GM12878 (cell line): ENCODE measurements around the gene FUT7. TPM values are rescaled to one million over a fixed set of nuclear protein-coding genes. Genes with fewer than 3 reads are reported as not detected.

Experiments used
- ATAC-seq: fragments of 200-7000 bp; cut with Tn5 transposase; 3 replicates; pipeline ENCODE4 v1.9.1; 2020; ENCODE audit warnings: mild to moderate bottlenecking, moderate library complexity
- BruUV-seq: library from RNA; stranded (reverse); fragments of 400-500 nt; replicated peaks from 2 replicates; lab custom pipeline; 2021; lab: Mats Ljungman, UMichigan
- CTCF ChIA-PET: fragments of 300-600 bp; sonication (Branson Sonifier 250); formaldehyde crosslinking; extraction: SDS; loops from one replicate; lab custom pipeline; 2021; ENCODE audit warnings: inconsistent platforms; lab: Yijun Ruan, JAX
- POLR2A ChIA-PET: fragments of 350-600 bp; formaldehyde crosslinking; extraction: SDS; loops from one replicate; lab custom pipeline; 2021; ENCODE audit warnings: inconsistent platforms; lab: Charles Lee
- RAD21 ChIA-PET: fragments of 300-600 bp; sonication (Branson Sonifier 250); formaldehyde crosslinking; loops from one replicate; lab custom pipeline; 2023; ENCODE audit warnings: antibody characterized with exemption; ENCODE audit not compliant: unreplicated experiment; lab: Charles Lee
- SMC1A ChIA-PET: fragments of 300-600 bp; sonication (Branson Sonifier 250); formaldehyde crosslinking; loops from one replicate; lab custom pipeline; 2023; ENCODE audit not compliant: unreplicated experiment, uncharacterized antibody; lab: Charles Lee
- DNase-seq: peaks from one replicate; pipeline ENCODE4 v3.0.0-alpha.2; 2011; ENCODE audit warnings: low read depth, low spot score
- FAIRE-seq: peaks from 3 replicates; lab custom pipeline; 2011; peaks lifted over from hg19 to GRCh38; lab: Jason Lieb, UNC
- H2AFZ ChIP-seq: 2 replicates; pipeline ENCODE4 v1.6.0; 2011; ENCODE audit warnings: low read depth, low read length, control low read depth; ENCODE audit not compliant: control insufficient read depth
- H3K27ac ChIP-seq: 2 replicates; pipeline ENCODE4 v1.5.1; 2011; ENCODE audit warnings: control low read depth; ENCODE audit not compliant: control insufficient read depth, insufficient read depth
- H3K27me3 ChIP-seq, 2 experiments: replicated peaks in 1 of 2; 2 replicates each; pipeline versions ENCODE4 v1.6.0 to v1.6.1; 2011; ENCODE audit warnings: low read length in 1 of 2; ENCODE audit not compliant: control insufficient read depth in 2 of 2, insufficient read depth in 2 of 2
- H3K36me3 ChIP-seq, 2 experiments: 2 replicates each; pipeline ENCODE4 v1.5.1; 2011; ENCODE audit warnings: low read length in 1 of 2; ENCODE audit not compliant: control insufficient read depth in 2 of 2, insufficient read depth in 2 of 2
- H3K4me1 ChIP-seq: 2 replicates; pipeline ENCODE4 v1.6.1; 2011; ENCODE audit warnings: mild to moderate bottlenecking, low read length, moderate library complexity, mixed read lengths; ENCODE audit not compliant: control insufficient read depth, insufficient read depth
- H3K4me2 ChIP-seq: 2 replicates; pipeline ENCODE4 v1.6.0; 2011; ENCODE audit warnings: control low read depth; ENCODE audit not compliant: control insufficient read depth, insufficient read depth
- H3K4me3 ChIP-seq: fragments of 200-600 bp; sonication (generic); 2 replicates; pipeline ENCODE4 v1.5.1; 2016
- H3K79me2 ChIP-seq: 2 replicates; pipeline ENCODE4 v1.6.0; 2011; ENCODE audit warnings: low read length; ENCODE audit not compliant: control insufficient read depth, insufficient read depth
- H3K9ac ChIP-seq: 2 replicates; pipeline ENCODE4 v1.8.0; 2011; ENCODE audit warnings: low read length, control low read depth, mixed read lengths; ENCODE audit not compliant: control insufficient read depth, insufficient read depth
- H3K9me3 ChIP-seq: replicated peaks from 3 replicates; pipeline ENCODE4 v1.5.1; 2011; ENCODE audit warnings: mild to moderate bottlenecking, low read length; ENCODE audit not compliant: control insufficient read depth, insufficient read depth
- H4K20me1 ChIP-seq: 2 replicates; pipeline ENCODE4 v1.6.0; 2011; ENCODE audit not compliant: control insufficient read depth, insufficient read depth
- BHLHE40 ChIP-seq, 2 experiments: fragments of 450-650 bp in 1 of 2; IDR thresholded peaks; 2 replicates each; pipeline ENCODE4 v1.6.1; 2011 to 2017; ENCODE audit warnings: low read depth in 2 of 2, borderline replicate concordance in 1 of 2, improper control_type of control experiment in 1 of 2, low read length in 1 of 2, mild to moderate bottlenecking in 1 of 2
- EZH2 ChIP-seq: IDR thresholded peaks from 2 replicates; pipeline ENCODE4 v1.6.1; 2012; ENCODE audit warnings: low read depth, mild to moderate bottlenecking, control low read depth, inconsistent platforms, low read length, borderline replicate concordance; ENCODE audit not compliant: control insufficient read depth
- PAX5 ChIP-seq: IDR thresholded peaks from 2 replicates; pipeline ENCODE4 v1.6.1; 2011; ENCODE audit warnings: low read depth, low read length, borderline replicate concordance
- RAD21 ChIP-seq: IDR thresholded peaks from 2 replicates; pipeline ENCODE4 v1.6.1; 2011; ENCODE audit warnings: mild to moderate bottlenecking, low read depth, low read length, moderate library complexity; ENCODE audit not compliant: insufficient read depth
- RBBP5 ChIP-seq: fragments of 200-600 bp; sonication (generic); conservative IDR thresholded peaks from 2 replicates; pipeline ENCODE4 v1.6.1; 2016
- RCOR1 ChIP-seq: conservative IDR thresholded peaks from 2 replicates; pipeline ENCODE4 v1.6.1; 2012; ENCODE audit warnings: low read depth, low read length, improper control_type of control experiment
- SMAD1 ChIP-seq: fragments of 450-650 bp; IDR thresholded peaks from 2 replicates; pipeline ENCODE4 v1.6.1; 2018; ENCODE audit warnings: mild to moderate bottlenecking, low read depth; ENCODE audit not compliant: partially characterized antibody
- SMC3 ChIP-seq: IDR thresholded peaks from 2 replicates; pipeline ENCODE4 v1.6.1; 2011; ENCODE audit warnings: low read length, improper control_type of control experiment, borderline replicate concordance
- TARDBP ChIP-seq: IDR thresholded peaks from 2 replicates; pipeline ENCODE4 v1.6.1; 2016; ENCODE audit warnings: borderline replicate concordance
- TCF12 ChIP-seq: IDR thresholded peaks from 2 replicates; pipeline ENCODE4 v1.6.1; 2011; ENCODE audit warnings: low read depth, mild to moderate bottlenecking, low read length
- YBX1 ChIP-seq: fragments of 450-650 bp; IDR thresholded peaks from 2 replicates; pipeline ENCODE4 v1.6.1; 2016; ENCODE audit warnings: antibody characterized with exemption
- YY1 ChIP-seq: IDR thresholded peaks from 2 replicates; pipeline ENCODE4 v1.6.1; 2011; ENCODE audit warnings: low read depth, mild to moderate bottlenecking, low read length
- WGBS: methylation state at CpG from one replicate; pipeline ENCODE4 v1.1.6; 2016; ENCODE audit warnings: low lambda C conversion rate; ENCODE audit not compliant: insufficient replicate concordance, insufficient coverage; ENCODE audit errors: missing lambda C conversion rate; 5-methylcytosine and 5-hydroxymethylcytosine counted together
- in situ Hi-C: fragments of 300-500 bp; cut with MboI; formaldehyde crosslinking; loops from 9 replicates; pipeline ENCODE4 v1.14.3; 2018; ENCODE audit warnings: mixed read lengths
- intact Hi-C: fragments of 100-400 bp; cut with micrococcal nuclease; formaldehyde crosslinking; loops from one replicate; pipeline ENCODE4 v1.14.2; 2022; ENCODE audit not compliant: unreplicated experiment
- polyA plus RNA-seq, 11 experiments: library from polyadenylated mRNA; depleted of rRNA in 4 of 11; unstranded in 6 of 11; stranded (reverse) in 5 of 11; fragments of >200 nt; fragmentation: Nextera tagmentation in 4 of 11; fragmentation: Illumina TruSeq in 1 of 11; extraction: Ambion mirVana in 4 of 11; extraction: Trizol in 1 of 11; gene quantifications; 1 replicate in 1 of 11; 2 replicates in 10 of 11; pipeline versions ENCODE4 v1.2.1 to v1.2.3, GENCODE V29; 2011 to 2016; ENCODE audit warnings: inconsistent platforms in 2 of 11, missing spikeins in 2 of 11, low read depth in 1 of 11
- total RNA-seq, 4 experiments: library from RNA; depleted of rRNA in 3 of 4; stranded (reverse); fragments of >200 nt in 3 of 4; fragmentation: Illumina TruSeq in 1 of 4; extraction: Trizol in 1 of 4; gene quantifications; 2 replicates each; pipeline versions ENCODE4 v1.2.1 to v1.2.3, GENCODE V29; 2013 to 2021
- TF ChIP-seq, protein P1 (sequence below): fragments of 450-650 bp; IDR thresholded peaks from 2 replicates; pipeline ENCODE4 v1.6.1; 2017; ENCODE audit warnings: antibody characterized with exemption, mild to moderate bottlenecking, moderate library complexity
- TF ChIP-seq, protein P2 (sequence below): IDR thresholded peaks from 2 replicates; pipeline ENCODE4 v1.6.1; 2012; ENCODE audit warnings: mild to moderate bottlenecking, low read depth, low read length
- TF ChIP-seq, protein P3 (sequence below): IDR thresholded peaks from 2 replicates; pipeline ENCODE4 v1.6.1; 2012; ENCODE audit warnings: low read depth, low read length, improper control_type of control experiment

The FUT7 gene
- total and polyA plus RNA-seq, 10 of the 15 experiments (the other 5 are each of a cell fraction or from before 2014, with no cell fraction given): 0.04 to 0.62 (median 0.20) TPM; not detected in 2

DNA sequence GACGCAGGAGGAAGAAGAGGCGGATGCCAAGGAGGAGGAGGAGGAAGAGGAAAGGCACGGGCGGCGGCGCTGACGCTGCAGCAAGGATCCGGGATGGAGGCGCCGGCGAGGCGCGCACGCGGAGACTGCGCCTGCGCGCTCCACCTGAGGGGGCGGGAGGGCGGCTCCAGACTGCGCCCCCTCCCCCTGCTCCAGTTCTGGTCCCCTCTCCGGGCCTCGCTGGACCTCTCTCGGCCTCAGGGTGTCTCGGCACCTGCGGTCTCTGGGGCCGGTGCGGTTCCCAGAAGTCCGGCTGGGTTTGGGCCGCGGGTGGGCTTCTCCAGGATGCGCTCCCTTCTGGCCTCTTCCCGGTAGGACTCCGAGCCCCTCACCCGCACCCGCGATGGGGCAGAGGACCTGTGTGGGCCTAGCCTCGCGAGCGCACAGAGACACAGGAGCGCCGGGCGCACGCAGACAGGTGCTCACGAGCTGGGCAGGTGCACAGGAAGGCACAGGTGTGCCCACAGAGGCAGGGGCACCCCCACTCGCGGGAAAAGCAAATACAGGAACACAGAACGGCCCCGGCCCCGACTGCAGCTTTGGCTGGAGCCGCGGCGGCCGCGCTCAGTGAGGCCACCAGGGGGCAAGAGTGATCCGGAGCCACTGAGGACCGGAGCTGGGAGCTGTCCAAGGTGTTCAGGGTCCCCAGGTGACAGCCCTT lies 14.3 kb upstream of the FUT7 start, which contains the start of gene NPDC1:
Gene NPDC1, minus strand, starts transcription at position 90 of the 700 bp plus-strand sequence. CDS start 188 bp downstream, outside the sequence.
- Histone ChIP-seq H2AFZ (no peak within 1 kb of the TSS), H3K4me3 (no peak within 1 kb of the TSS), H3K4me1 (no peaks in the 10 kb centered on the region), H3K36me3 (no peaks in the 10 kb centered on the region), H3K9ac (no peak within 1 kb of the TSS), H3K4me2 (peak within 1 kb of the TSS; percentile 33; the same call in 1 of the 2 replicates), H3K9me3 (no peaks in the 10 kb centered on the region), H4K20me1 (no peaks in the 10 kb centered on the region), H3K27ac (no peak within 1 kb of the TSS), H3K79me2 (no peaks in the 10 kb centered on the region), H3K27me3 (peaks cover 12 to 18% of the 10 kb centered on the region in 2 experiments; a peak in 3 of 4 replicates)
- no TSS peak for BruUV-seq
- no peak for DNase-seq
- ATAC-seq: peak; percentile 90
- intact Hi-C loops: loop anchor here (10.0 kb wide), 1 partner anchor 179 kb away; the partner anchor contains the start of genes CYSRT1, RNF208 and RNF224
- ChIA-PET RAD21 (interaction anchor here (0.6 to 1.7 kb wide), 15 partner anchors 11 to 395 kb away, joined by 3 to 25 read pairs (median 5); partner anchors contain the start of genes RNF224, SAPCD2, TMEM141 and UAP1L1), SMC1A (interaction anchor here (0.6 to 1.7 kb wide), 5 partner anchors 11 to 181 kb away, joined by 3 to 9 read pairs (median 5); no protein-coding TSS in a partner anchor), POLR2A (interaction anchor here (0.6 kb wide), 1 partner anchor 264 kb away, joined by 3 read pairs; no protein-coding TSS in a partner anchor), CTCF (interaction anchor here (0.6 to 4.7 kb wide), 33 partner anchors 8 to 330 kb away, joined by 3 to 81 read pairs (median 4); partner anchors contain the start of genes FUT7, RNF224 and SAPCD2)
- in situ Hi-C loops: no loop called here
- peak; percentile 89 for FAIRE-seq
- 6% methylated on average over 42 of the region's 57 CpGs for WGBS
- TF ChIP-seq, protein P1, sequence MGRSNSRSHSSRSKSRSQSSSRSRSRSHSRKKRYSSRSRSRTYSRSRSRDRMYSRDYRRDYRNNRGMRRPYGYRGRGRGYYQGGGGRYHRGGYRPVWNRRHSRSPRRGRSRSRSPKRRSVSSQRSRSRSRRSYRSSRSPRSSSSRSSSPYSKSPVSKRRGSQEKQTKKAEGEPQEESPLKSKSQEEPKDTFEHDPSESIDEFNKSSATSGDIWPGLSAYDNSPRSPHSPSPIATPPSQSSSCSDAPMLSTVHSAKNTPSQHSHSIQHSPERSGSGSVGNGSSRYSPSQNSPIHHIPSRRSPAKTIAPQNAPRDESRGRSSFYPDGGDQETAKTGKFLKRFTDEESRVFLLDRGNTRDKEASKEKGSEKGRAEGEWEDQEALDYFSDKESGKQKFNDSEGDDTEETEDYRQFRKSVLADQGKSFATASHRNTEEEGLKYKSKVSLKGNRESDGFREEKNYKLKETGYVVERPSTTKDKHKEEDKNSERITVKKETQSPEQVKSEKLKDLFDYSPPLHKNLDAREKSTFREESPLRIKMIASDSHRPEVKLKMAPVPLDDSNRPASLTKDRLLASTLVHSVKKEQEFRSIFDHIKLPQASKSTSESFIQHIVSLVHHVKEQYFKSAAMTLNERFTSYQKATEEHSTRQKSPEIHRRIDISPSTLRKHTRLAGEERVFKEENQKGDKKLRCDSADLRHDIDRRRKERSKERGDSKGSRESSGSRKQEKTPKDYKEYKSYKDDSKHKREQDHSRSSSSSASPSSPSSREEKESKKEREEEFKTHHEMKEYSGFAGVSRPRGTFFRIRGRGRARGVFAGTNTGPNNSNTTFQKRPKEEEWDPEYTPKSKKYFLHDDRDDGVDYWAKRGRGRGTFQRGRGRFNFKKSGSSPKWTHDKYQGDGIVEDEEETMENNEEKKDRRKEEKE: no peak
- TF ChIP-seq EZH2: peak; percentile 68; the same call in 1 of the 2 replicates
- TF ChIP-seq, protein P2, sequence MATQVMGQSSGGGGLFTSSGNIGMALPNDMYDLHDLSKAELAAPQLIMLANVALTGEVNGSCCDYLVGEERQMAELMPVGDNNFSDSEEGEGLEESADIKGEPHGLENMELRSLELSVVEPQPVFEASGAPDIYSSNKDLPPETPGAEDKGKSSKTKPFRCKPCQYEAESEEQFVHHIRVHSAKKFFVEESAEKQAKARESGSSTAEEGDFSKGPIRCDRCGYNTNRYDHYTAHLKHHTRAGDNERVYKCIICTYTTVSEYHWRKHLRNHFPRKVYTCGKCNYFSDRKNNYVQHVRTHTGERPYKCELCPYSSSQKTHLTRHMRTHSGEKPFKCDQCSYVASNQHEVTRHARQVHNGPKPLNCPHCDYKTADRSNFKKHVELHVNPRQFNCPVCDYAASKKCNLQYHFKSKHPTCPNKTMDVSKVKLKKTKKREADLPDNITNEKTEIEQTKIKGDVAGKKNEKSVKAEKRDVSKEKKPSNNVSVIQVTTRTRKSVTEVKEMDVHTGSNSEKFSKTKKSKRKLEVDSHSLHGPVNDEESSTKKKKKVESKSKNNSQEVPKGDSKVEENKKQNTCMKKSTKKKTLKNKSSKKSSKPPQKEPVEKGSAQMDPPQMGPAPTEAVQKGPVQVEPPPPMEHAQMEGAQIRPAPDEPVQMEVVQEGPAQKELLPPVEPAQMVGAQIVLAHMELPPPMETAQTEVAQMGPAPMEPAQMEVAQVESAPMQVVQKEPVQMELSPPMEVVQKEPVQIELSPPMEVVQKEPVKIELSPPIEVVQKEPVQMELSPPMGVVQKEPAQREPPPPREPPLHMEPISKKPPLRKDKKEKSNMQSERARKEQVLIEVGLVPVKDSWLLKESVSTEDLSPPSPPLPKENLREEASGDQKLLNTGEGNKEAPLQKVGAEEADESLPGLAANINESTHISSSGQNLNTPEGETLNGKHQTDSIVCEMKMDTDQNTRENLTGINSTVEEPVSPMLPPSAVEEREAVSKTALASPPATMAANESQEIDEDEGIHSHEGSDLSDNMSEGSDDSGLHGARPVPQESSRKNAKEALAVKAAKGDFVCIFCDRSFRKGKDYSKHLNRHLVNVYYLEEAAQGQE: peak; percentile 98
- 0 out of 2 replicates have a peak, but pooled peaks have one; percentile 75 for TF ChIP-seq RCOR1
- peak; percentile 66; the same call in 1 of the 2 replicates for TF ChIP-seq YY1
- peak; percentile 75 for TF ChIP-seq SMC3
- TF ChIP-seq, protein P3, sequence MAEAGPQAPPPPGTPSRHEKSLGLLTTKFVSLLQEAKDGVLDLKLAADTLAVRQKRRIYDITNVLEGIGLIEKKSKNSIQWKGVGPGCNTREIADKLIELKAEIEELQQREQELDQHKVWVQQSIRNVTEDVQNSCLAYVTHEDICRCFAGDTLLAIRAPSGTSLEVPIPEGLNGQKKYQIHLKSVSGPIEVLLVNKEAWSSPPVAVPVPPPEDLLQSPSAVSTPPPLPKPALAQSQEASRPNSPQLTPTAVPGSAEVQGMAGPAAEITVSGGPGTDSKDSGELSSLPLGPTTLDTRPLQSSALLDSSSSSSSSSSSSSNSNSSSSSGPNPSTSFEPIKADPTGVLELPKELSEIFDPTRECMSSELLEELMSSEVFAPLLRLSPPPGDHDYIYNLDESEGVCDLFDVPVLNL: no peak
- TF ChIP-seq TARDBP: no peak
- peak; percentile 63 for TF ChIP-seq RAD21
- peak; percentile 37; the same call in 1 of the 2 replicates for TF ChIP-seq PAX5
- peak in 1 of 2 experiments; percentile 12; a peak in 1 of 4 replicates for TF ChIP-seq BHLHE40 (IDR thresholded peaks at IDR 0.05; ENCODE audit: borderline replicate concordance in 1 of 2, low read depth in 2 of 2, low read length in 1 of 2)
- TF ChIP-seq YBX1: no peak
- TF ChIP-seq SMAD1: no peak
- no peak for TF ChIP-seq RBBP5
- TF ChIP-seq TCF12: peak; percentile 46; the same call in 1 of the 2 replicates
